B cell (primary cell): ENCODE measurements around the gene DMAP1. TPM values are rescaled to one million over a fixed set of nuclear protein-coding genes. Genes with fewer than 3 reads are reported as not detected.

Source experiments
- ATAC-seq: fragments of 200-7000 bp; cut with Tn5 transposase; one replicate; pipeline ENCODE4 v1.10.0; 2021; ENCODE audit warnings: low read depth, mild to moderate bottlenecking, moderate number of reproducible peaks, moderate library complexity
- CTCF ChIA-PET: fragments of 350-600 bp; sonication (Branson Sonifier 250); formaldehyde crosslinking; loops from one replicate; lab custom pipeline; 2021; ENCODE audit warnings: antibody characterized with exemption, inconsistent platforms; lab: Charles Lee
- POLR2A ChIA-PET: fragments of 350-600 bp; sonication (Branson Sonifier 250); formaldehyde crosslinking; loops from one replicate; lab custom pipeline; 2021; ENCODE audit warnings: antibody characterized with exemption; lab: Charles Lee
- DNase-seq: peaks from one replicate; pipeline ENCODE4 v3.0.0; 2013
- H2AFZ ChIP-seq: 2 replicates; pipeline ENCODE4 v1.6.1; 2012; ENCODE audit warnings: mild to moderate bottlenecking, low read depth, low read length; ENCODE audit not compliant: insufficient read depth, poor library complexity, severe bottlenecking
- H3K27ac ChIP-seq, 2 donors: 1 replicate in 1 of 2; 2 replicates in 1 of 2; pipeline ENCODE4 v1.5.1; 2012 to 2013; ENCODE audit warnings: low read length in 2 of 2, mild to moderate bottlenecking in 2 of 2, moderate library complexity in 1 of 2
- H3K27me3 ChIP-seq, 4 experiments: fragments of 200-600 bp in 1 of 4; sonication (generic) in 1 of 4; replicated peaks in 1 of 4; 1 replicate in 2 of 4; 2 replicates in 2 of 4; pipeline versions ENCODE4 v1.6.1 to v1.7.0; 2013 to 2016; ENCODE audit warnings: low read length in 3 of 4, mild to moderate bottlenecking in 2 of 4, mixed read lengths in 1 of 4, moderate library complexity in 1 of 4; ENCODE audit not compliant: insufficient read depth in 4 of 4, control insufficient read depth in 3 of 4; ENCODE audit errors: control extremely low read depth in 1 of 4
- H3K36me3 ChIP-seq, 2 experiments: replicated peaks in 1 of 2; 1 replicate in 1 of 2; 2 replicates in 1 of 2; pipeline versions ENCODE4 v1.6.1 to v1.7.1; 2013; ENCODE audit warnings: low read length in 1 of 2; ENCODE audit not compliant: insufficient read depth in 2 of 2, control insufficient read depth in 1 of 2; ENCODE audit errors: control extremely low read depth in 1 of 2, extremely low read depth in 1 of 2
- H3K4me1 ChIP-seq, 2 donors: fragments of 200-600 bp in 1 of 2; sonication (generic) in 1 of 2; 1 replicate in 1 of 2; 2 replicates in 1 of 2; pipeline versions ENCODE4 v1.5.1 to v1.6.1; 2013 to 2017; ENCODE audit warnings: low read length in 2 of 2; ENCODE audit not compliant: control insufficient read depth in 2 of 2, insufficient read depth in 2 of 2
- H3K4me2 ChIP-seq: replicated peaks from 2 replicates; pipeline ENCODE3; 2012; ENCODE audit warnings: mild to moderate bottlenecking, low read depth, low read length; ENCODE audit not compliant: poor library complexity, severe bottlenecking
- H3K4me3 ChIP-seq, 5 experiments: fragments of 200-600 bp in 1 of 5; sonication (generic) in 1 of 5; 1 replicate in 3 of 5; 2 replicates in 2 of 5; pipeline versions ENCODE4 v1.5.1 to v1.7.0; 2011 to 2016; ENCODE audit warnings: low read length in 4 of 5, mild to moderate bottlenecking in 4 of 5, low read depth in 2 of 5, control low read depth in 1 of 5, moderate library complexity in 1 of 5; ENCODE audit not compliant: insufficient read depth in 1 of 5; ENCODE audit errors: control extremely low read depth in 1 of 5, extremely low read depth in 1 of 5
- H3K79me2 ChIP-seq: fragments of 200-600 bp; sonication (generic); one replicate; pipeline ENCODE4 v1.6.0; 2016; ENCODE audit warnings: low read length; ENCODE audit not compliant: control insufficient read depth, insufficient read depth
- H3K9ac ChIP-seq: fragments of 200-600 bp; sonication (generic); 2 replicates; pipeline ENCODE4 v1.6.1; 2017; ENCODE audit warnings: mild to moderate bottlenecking, low read length, moderate library complexity
- H3K9me3 ChIP-seq, 3 donors: one replicate each; pipeline versions ENCODE4 v1.6.1 to v1.7.1; 2013; ENCODE audit warnings: low read length in 2 of 3; ENCODE audit not compliant: control insufficient read depth in 2 of 3, insufficient read depth in 1 of 3; ENCODE audit errors: control extremely low read depth in 1 of 3
- H4K20me1 ChIP-seq: 2 replicates; pipeline ENCODE4 v1.6.0; 2012; ENCODE audit warnings: mild to moderate bottlenecking, low read length; ENCODE audit not compliant: insufficient read depth, control insufficient read depth, poor library complexity, severe bottlenecking
- H3K27ac Mint-ChIP-seq: one replicate; pipeline ENCODE4 v1.8.0; 2021; ENCODE audit warnings: mixed read lengths
- H3K27me3 Mint-ChIP-seq: one replicate; pipeline ENCODE4 v1.8.0; 2021; ENCODE audit warnings: mixed read lengths
- H3K4me1 Mint-ChIP-seq: one replicate; pipeline ENCODE4 v1.8.0; 2021; ENCODE audit warnings: mixed read lengths
- H3K4me3 Mint-ChIP-seq: one replicate; pipeline ENCODE4 v1.8.0; 2021; ENCODE audit warnings: mixed read lengths
- H3K9me3 Mint-ChIP-seq: one replicate; pipeline ENCODE4 v1.8.0; 2022; ENCODE audit warnings: mixed read lengths; ENCODE audit not compliant: insufficient read depth
- CTCF ChIP-seq: fragments of 200-600 bp; IDR thresholded peaks from one replicate; pipeline ENCODE4 v1.8.0; 2022; ENCODE audit warnings: antibody characterized with exemption, mild to moderate bottlenecking
- EZH2 ChIP-seq: IDR thresholded peaks from 2 replicates; pipeline ENCODE4 v1.6.1; 2012; ENCODE audit warnings: borderline replicate concordance, low read depth, mild to moderate bottlenecking, moderate library complexity, low read length; ENCODE audit not compliant: insufficient read depth, poor library complexity, severe bottlenecking
- WGBS: methylation state at CpG from one replicate; pipeline ENCODE4 v1.1.5; 2013; ENCODE audit warnings: missing lambda C conversion rate; ENCODE audit not compliant: insufficient coverage; 5-methylcytosine and 5-hydroxymethylcytosine counted together
- intact Hi-C: fragments of 100-400 bp; cut with micrococcal nuclease; formaldehyde crosslinking; loops from one replicate; pipeline ENCODE4 v1.10.0; 2022
- polyA plus RNA-seq: library from polyadenylated mRNA; depleted of rRNA; stranded (reverse); fragments of >200 nt; gene quantifications from 2 replicates; pipeline ENCODE4 v1.2.3, GENCODE V29; 2012
- total RNA-seq, 2 donors: library from RNA; stranded (reverse); fragments of 120-200 nt in 1 of 2; gene quantifications; 1 replicate in 1 of 2; 2 replicates in 1 of 2; pipeline versions ENCODE4 v1.2.3 to v1.2.4, GENCODE V29; 2013 to 2022

DMAP1 gene
- total and polyA plus RNA-seq, 2 donors (not counting 1 experiment from before 2014, with no cell fraction given) = 88.5 to 116 TPM

DNA sequence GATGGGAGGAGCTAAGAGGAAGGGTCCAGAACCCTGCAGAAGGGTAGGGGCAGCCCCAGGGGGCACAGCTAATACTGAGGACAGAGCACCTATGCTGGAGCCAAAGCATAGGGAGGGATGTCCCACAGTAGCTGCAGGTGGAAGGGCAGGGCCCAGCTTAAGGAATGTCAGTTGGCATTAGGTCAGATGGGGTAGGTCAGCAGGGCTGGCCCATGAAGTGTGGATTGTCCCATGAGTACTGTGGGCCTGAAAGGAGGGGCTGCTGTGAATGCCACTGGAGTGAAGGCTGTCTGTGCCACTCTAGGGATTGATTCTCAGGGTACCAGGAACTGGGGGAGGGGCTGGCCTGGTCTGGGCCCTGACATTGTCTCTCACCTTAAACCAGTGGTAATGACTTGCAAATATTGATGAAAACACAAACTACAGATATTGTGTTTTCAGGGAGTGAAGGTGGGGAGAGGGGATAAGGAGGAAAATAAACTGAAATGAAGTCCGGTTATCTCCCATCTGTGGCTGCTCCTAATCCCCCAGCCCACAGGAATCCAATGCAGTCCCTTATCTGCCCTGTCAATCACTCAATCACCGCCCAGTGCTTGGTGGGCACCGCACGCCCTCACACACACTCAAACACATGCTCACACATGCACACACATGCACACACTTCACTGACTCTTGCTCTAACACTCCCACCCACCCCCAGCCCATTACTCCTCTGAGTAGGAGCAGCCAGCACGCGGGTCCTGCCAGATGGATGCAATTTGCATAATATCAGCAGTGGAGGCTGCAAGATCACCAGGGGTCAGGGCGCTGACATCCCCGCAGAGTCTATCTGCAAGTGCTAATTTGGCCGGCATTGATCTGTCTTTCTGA is 27.8 kb downstream of the DMAP1 start:
- ChIA-PET POLR2A (no interaction called here), CTCF (no interaction called here)
- Histone ChIP-seq H3K36me3 (peaks cover 0 to 12% of the 10 kb centered on the region in 2 experiments), H3K27ac (no peak overlapping the region), H3K4me1 (peaks cover 4 to 7% of the 10 kb centered on the region in 2 donors), H3K79me2 (no peaks in the 10 kb centered on the region), H2AFZ (no peak overlapping the region), H3K27me3 (no peaks in the 10 kb centered on the region), H3K4me3 (no peak overlapping the region), H3K9me3 (peaks cover 0 to 3% (median 0%) of the 10 kb centered on the region in 3 donors), H4K20me1 (no peaks in the 10 kb centered on the region), H3K4me2 (no peak overlapping the region), H3K9ac (no peak overlapping the region)
- H3K4me3 Mint-ChIP-seq = no peak overlapping the region
- no peaks in the 10 kb centered on the region for H3K27me3 Mint-ChIP-seq
- no peaks in the 10 kb centered on the region for H3K9me3 Mint-ChIP-seq
- ATAC-seq = no peak
- WGBS = 90% methylated on average over 8 of the region's 9 CpGs
- intact Hi-C loops = no loop called here
- no peak overlapping the region for H3K27ac Mint-ChIP-seq
- TF ChIP-seq CTCF (no peak), EZH2 (no peak)
- H3K4me1 Mint-ChIP-seq = peaks cover 10% of the 10 kb centered on the region
- no peak for DNase-seq

GRCh38 chr1:44242746-44243145 is 29.5 kb downstream of the DMAP1 start:
- H3K4me3 ChIP-seq = no peak overlapping the region
- no peaks in the 10 kb centered on the region for H3K79me2 ChIP-seq
- ChIA-PET CTCF (no interaction called here), POLR2A (no interaction called here)
- no peaks in the 10 kb centered on the region for H3K27me3 Mint-ChIP-seq
- peaks cover 0 to 3% (median 0%) of the 10 kb centered on the region in 3 donors for H3K9me3 ChIP-seq
- H3K4me1 ChIP-seq = peaks cover 4 to 7% of the 10 kb centered on the region in 2 donors
- ATAC-seq (no peak), DNase-seq (no peak)
- no peak overlapping the region for H3K27ac ChIP-seq
- peaks cover 0 to 21% of the 10 kb centered on the region in 2 experiments for H3K36me3 ChIP-seq
- H3K4me1 Mint-ChIP-seq = peaks cover 10% of the 10 kb centered on the region
- H3K4me2 ChIP-seq = no peak overlapping the region
- H3K4me3 Mint-ChIP-seq = no peak overlapping the region
- H3K9me3 Mint-ChIP-seq = no peaks in the 10 kb centered on the region
- TF ChIP-seq EZH2 (no peak), CTCF (no peak)
- 97% methylated on average over 15 of the region's 16 CpGs for WGBS
- no peak overlapping the region for H3K27ac Mint-ChIP-seq
- H4K20me1 ChIP-seq = no peaks in the 10 kb centered on the region
- H3K9ac ChIP-seq = no peak overlapping the region
- intact Hi-C loops = no loop called here
- H3K27me3 ChIP-seq = no peaks in the 10 kb centered on the region
- H2AFZ ChIP-seq = no peak overlapping the region
